RWPE2 (cell line): Measurements from ENCODE around the gene ZNF92.
"Not testable (repeated sequence)": the region's sequence is repeated elsewhere in the genome, so short reads cannot be mapped to it uniquely, and the experiment has no call there.

ENCODE experiments used
- ATAC-seq: fragments of 200-7000 bp; cut with Tn5 transposase; 3 replicates; pipeline ENCODE4 v1.9.1; 2021; ENCODE audit warnings: low read depth
- DNase-seq: peaks from one replicate; pipeline ENCODE4 v3.0.0-alpha.2; 2020; ENCODE audit warnings: low spot score
- H3K27ac ChIP-seq: fragments of 450-650 bp; 2 replicates; pipeline ENCODE4 v1.5.1; 2017; ENCODE audit warnings: mild to moderate bottlenecking; ENCODE audit not compliant: poor library complexity, severe bottlenecking
- H3K27me3 ChIP-seq: fragments of 250-450 bp; sonication (Bioruptor Pico); 2 replicates; pipeline ENCODE4 v1.5.1; 2021; ENCODE audit warnings: mild to moderate bottlenecking, moderate library complexity; ENCODE audit not compliant: insufficient read depth, poor library complexity, severe bottlenecking
- H3K36me3 ChIP-seq: fragments of 250-450 bp; sonication (Bioruptor Pico); 2 replicates; pipeline ENCODE4 v1.5.1; 2020; ENCODE audit warnings: low read depth, mild to moderate bottlenecking, moderate library complexity
- H3K4me1 ChIP-seq: fragments of 250-450 bp; sonication (Bioruptor Pico); 2 replicates; pipeline ENCODE4 v1.5.1; 2021; ENCODE audit warnings: mild to moderate bottlenecking, moderate library complexity; ENCODE audit not compliant: insufficient read depth, poor library complexity, severe bottlenecking
- H3K4me3 ChIP-seq: fragments of 250-450 bp; sonication (Bioruptor Pico); 2 replicates; pipeline ENCODE4 v1.5.1; 2021; ENCODE audit warnings: mild to moderate bottlenecking, moderate library complexity; ENCODE audit not compliant: severe bottlenecking
- H3K9me3 ChIP-seq: fragments of 250-450 bp; sonication (Bioruptor Pico); 2 replicates; pipeline ENCODE4 v1.5.1; 2021; ENCODE audit warnings: mild to moderate bottlenecking, moderate library complexity; ENCODE audit not compliant: severe bottlenecking
- TF ChIP-seq, protein P1 (sequence below): fragments of 450-650 bp; IDR thresholded peaks from one replicate; pipeline ENCODE4 v1.5.1; 2017; ENCODE audit warnings: mild to moderate bottlenecking, moderate library complexity; ENCODE audit not compliant: poor library complexity, severe bottlenecking

The ZNF92 gene

DNA sequence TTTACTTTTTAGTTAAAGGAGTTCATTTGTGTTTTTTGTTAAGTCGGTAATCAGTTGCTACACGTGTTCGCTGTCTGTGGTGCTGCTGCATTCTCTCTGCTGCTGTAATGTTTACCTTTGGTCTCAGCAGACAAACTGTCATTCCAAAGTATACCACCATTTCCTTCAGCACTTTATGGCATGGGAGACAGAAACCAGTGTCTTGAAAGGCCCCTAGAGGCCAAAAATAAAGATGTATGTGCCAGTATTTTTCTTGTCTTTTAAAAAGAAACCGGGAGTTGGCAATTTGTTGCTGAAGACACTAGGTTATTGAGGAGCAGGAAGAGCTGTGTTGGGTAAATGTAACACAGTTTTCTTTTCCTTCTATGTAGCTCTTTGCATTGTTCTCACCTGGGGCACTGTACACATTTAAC is 24.1 kb downstream of the ZNF92 start:
- Histone ChIP-seq H3K27me3 (no peaks in the 10 kb centered on the region), H3K4me1 (no peaks in the 10 kb centered on the region), H3K36me3 (peaks cover 61% of the 10 kb centered on the region), H3K4me3 (no peak overlapping the region), H3K27ac (no peak overlapping the region), H3K9me3 (peaks cover 2% of the 10 kb centered on the region)
- DNase-seq (no peak), ATAC-seq (no peak)
- TF ChIP-seq, protein P1, sequence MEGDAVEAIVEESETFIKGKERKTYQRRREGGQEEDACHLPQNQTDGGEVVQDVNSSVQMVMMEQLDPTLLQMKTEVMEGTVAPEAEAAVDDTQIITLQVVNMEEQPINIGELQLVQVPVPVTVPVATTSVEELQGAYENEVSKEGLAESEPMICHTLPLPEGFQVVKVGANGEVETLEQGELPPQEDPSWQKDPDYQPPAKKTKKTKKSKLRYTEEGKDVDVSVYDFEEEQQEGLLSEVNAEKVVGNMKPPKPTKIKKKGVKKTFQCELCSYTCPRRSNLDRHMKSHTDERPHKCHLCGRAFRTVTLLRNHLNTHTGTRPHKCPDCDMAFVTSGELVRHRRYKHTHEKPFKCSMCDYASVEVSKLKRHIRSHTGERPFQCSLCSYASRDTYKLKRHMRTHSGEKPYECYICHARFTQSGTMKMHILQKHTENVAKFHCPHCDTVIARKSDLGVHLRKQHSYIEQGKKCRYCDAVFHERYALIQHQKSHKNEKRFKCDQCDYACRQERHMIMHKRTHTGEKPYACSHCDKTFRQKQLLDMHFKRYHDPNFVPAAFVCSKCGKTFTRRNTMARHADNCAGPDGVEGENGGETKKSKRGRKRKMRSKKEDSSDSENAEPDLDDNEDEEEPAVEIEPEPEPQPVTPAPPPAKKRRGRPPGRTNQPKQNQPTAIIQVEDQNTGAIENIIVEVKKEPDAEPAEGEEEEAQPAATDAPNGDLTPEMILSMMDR: no peak

DNA sequence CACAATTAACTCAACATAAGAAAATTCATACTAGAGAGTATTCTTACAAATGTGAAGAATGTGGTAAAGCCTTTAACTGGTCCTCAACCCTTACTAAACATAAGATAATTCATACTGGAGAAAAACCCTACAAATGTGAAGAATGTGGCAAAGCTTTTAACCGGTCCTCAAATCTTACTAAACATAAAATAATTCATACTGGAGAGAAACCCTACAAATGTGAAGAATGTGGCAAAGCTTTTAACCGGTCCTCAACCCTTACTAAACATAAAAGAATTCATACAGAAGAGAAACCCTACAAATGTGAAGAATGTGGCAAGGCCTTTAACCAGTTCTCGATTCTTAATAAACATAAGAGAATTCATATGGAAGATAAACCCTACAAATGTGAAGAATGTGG is 25.0 kb downstream of the ZNF92 start:
- H3K9me3 ChIP-seq, H3K4me1 ChIP-seq, H3K4me3 ChIP-seq, DNase-seq, H3K27ac ChIP-seq, H3K27me3 ChIP-seq, ATAC-seq: not testable (repeated sequence)
- H3K36me3 ChIP-seq: peaks cover 58% of the 10 kb centered on the region

DNA sequence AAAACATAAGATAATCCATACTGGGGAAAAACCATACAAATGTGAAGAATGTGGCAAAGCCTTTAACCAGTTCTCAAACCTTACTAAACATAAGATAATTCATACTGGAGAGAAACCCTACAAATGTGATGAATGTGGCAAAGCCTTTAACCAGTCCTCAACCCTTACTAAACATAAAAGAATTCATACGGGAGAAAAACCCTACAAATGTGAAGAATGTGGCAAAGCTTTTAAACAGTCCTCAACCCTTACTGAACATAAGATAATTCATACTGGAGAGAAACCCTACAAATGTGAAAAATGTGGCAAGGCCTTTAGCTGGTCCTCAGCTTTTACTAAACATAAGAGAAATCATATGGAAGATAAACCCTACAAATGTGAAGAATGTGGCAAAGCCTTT is 25.4 kb downstream of the ZNF92 start:
- not testable (repeated sequence) for DNase-seq, H3K27me3 ChIP-seq, H3K4me3 ChIP-seq, H3K27ac ChIP-seq, H3K4me1 ChIP-seq, ATAC-seq
- Histone ChIP-seq H3K36me3 (peaks cover 54% of the 10 kb centered on the region), H3K9me3 (peaks cover 10% of the 10 kb centered on the region)

DNA sequence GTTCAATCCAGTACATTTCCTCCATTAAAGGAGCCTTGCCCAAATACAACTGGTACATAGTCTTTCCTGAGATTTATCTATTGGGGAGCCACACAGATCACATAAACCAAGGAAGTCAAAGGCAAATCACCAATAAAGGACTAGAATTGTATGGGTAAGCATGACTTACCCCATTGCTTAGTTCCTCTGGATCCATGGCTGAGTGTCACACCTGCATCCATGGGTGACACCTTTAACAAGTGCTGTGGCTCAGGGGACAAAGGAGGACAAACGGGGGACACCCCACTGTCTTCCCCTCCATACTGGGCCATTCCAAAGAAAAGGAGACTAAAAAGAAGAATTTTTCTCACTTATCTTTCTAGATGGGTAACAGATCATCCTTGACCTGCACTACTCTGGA is 30.4 kb downstream of the ZNF92 start:
- H3K9me3 ChIP-seq: peaks cover 19% of the 10 kb centered on the region
- H3K4me1 ChIP-seq: peaks cover 4% of the 10 kb centered on the region
- no peak overlapping the region for H3K27ac ChIP-seq
- DNase-seq (no peak), ATAC-seq (no peak)
- no peak overlapping the region for H3K4me3 ChIP-seq
- TF ChIP-seq, protein P1: no peak
- H3K36me3 ChIP-seq: peaks cover 26% of the 10 kb centered on the region
- no peaks in the 10 kb centered on the region for H3K27me3 ChIP-seq

DNA sequence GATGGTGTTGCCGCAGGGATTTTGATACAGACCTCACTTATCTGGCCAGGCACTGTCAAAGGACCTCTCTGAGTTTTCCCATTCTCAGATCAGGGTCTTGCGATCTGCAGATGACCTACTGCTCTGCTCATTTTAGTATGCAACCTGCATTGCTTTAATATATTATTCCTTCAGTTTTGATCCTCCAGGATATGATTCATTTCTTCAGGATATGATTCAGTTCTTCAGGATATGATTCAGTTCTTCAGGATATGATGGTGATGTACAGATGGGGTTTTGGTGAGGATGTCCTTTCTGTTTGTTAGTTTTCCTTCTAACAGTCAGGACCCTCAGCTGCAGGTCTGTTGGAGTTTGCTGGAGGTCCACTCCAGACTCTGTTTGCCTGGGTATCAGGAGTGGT is 33.1 kb downstream of the ZNF92 start:
- H3K4me3 ChIP-seq, H3K27me3 ChIP-seq, DNase-seq, ATAC-seq, H3K36me3 ChIP-seq, H3K4me1 ChIP-seq: not testable (repeated sequence)
- Histone ChIP-seq H3K27ac (peak overlapping the region; percentile 38), H3K9me3 (peaks cover 17% of the 10 kb centered on the region)

DNA sequence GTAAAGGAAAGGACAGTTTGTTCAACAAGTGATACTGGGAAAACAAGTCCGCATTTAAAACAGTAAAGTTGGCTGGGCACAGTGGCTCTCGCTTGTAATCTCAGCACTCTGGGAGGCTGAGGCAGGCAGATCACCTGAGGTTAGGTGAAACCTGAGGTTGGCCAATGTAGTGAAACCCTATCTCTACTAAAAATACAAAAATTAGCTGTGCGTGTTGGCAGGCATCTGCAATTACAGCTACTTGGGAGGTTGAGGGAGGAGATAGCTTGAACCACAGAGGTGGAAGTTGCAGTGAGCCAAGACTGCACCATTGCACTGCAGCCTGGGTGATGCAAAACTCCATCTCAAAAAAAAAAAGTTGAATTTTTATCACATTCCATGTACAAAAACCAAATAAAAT is 35.7 kb downstream of the ZNF92 start:
- no peaks in the 10 kb centered on the region for H3K36me3 ChIP-seq
- TF ChIP-seq, protein P1: no peak
- H3K9me3 ChIP-seq: peaks cover 6% of the 10 kb centered on the region
- H3K4me1 ChIP-seq: peaks cover 4% of the 10 kb centered on the region
- no peaks in the 10 kb centered on the region for H3K27me3 ChIP-seq
- no peak overlapping the region for H3K4me3 ChIP-seq
- ATAC-seq: no peak
- H3K27ac ChIP-seq: no peak overlapping the region
- no peak for DNase-seq
